Endothelial cell of umbilical vein (primary cell): ENCODE data around the gene DPH7. TPM values are rescaled to one million over a fixed set of nuclear protein-coding genes. Genes with fewer than 3 reads are reported as not detected.

Experiments
- BruUV-seq: library from RNA; stranded (reverse); fragments of 400-500 nt; replicated peaks from 2 replicates; lab custom pipeline; 2021; lab: Mats Ljungman, UMichigan
- CTCF ChIA-PET: fragments of 300-600, 350-600 bp; sonication (Branson Sonifier 250); formaldehyde crosslinking; loops from one replicate; lab custom pipeline; 2021; ENCODE audit warnings: antibody characterized with exemption, inconsistent platforms; lab: Charles Lee
- POLR2A ChIA-PET: fragments of 300-600, 350-600 bp; sonication (Branson Sonifier 250); formaldehyde crosslinking; loops from one replicate; lab custom pipeline; 2021; ENCODE audit warnings: antibody characterized with exemption, inconsistent platforms; lab: Charles Lee
- DNase-seq: peaks from one replicate; pipeline ENCODE4 v3.0.0-alpha.2; 2011; ENCODE audit warnings: low read depth, low spot score
- FAIRE-seq: peaks from 2 replicates; lab custom pipeline; 2011; peaks lifted over from hg19 to GRCh38; lab: Jason Lieb, UNC
- H2AFZ ChIP-seq: 2 replicates; pipeline ENCODE4 v1.6.0; 2012; ENCODE audit warnings: low read depth, low read length, control low read depth, inconsistent platforms
- H3K27ac ChIP-seq: 2 replicates; pipeline ENCODE4 v1.5.1; 2011; ENCODE audit warnings: low read depth, mild to moderate bottlenecking, control low read depth, low read length, moderate library complexity; ENCODE audit not compliant: insufficient read depth
- H3K27me3 ChIP-seq, 2 experiments: 2 replicates each; pipeline versions ENCODE4 v1.6.0 to v1.6.1; 2011; ENCODE audit warnings: low read length in 2 of 2, mixed read lengths in 1 of 2; ENCODE audit not compliant: control insufficient read depth in 2 of 2, insufficient read depth in 2 of 2
- H3K36me3 ChIP-seq, 2 experiments: 2 replicates in 1 of 2; 3 replicates in 1 of 2; pipeline ENCODE4 v1.5.1; 2011; ENCODE audit warnings: low read length in 2 of 2, mild to moderate bottlenecking in 1 of 2, moderate library complexity in 1 of 2; ENCODE audit not compliant: control insufficient read depth in 2 of 2, insufficient read depth in 2 of 2; ENCODE audit errors: extremely low read depth in 1 of 2
- H3K4me1 ChIP-seq: 3 replicates; pipeline ENCODE4 v1.5.1; 2011; ENCODE audit warnings: mild to moderate bottlenecking, low read length; ENCODE audit not compliant: control insufficient read depth, insufficient read depth; ENCODE audit errors: extremely low read depth
- H3K4me2 ChIP-seq: 2 replicates; pipeline ENCODE4 v1.6.1; 2011; ENCODE audit warnings: low read length, control low read depth, mixed read lengths; ENCODE audit not compliant: insufficient read depth
- H3K4me3 ChIP-seq, 3 experiments: fragments of 200-600 bp in 1 of 3; sonication (generic), shearing (Covaris generic) in 1 of 3; replicated peaks in 1 of 3; 2 replicates each; pipeline ENCODE4 v1.5.1; 2011 to 2016; ENCODE audit warnings: control low read depth in 3 of 3, low read length in 3 of 3, mild to moderate bottlenecking in 2 of 3, inconsistent platforms in 1 of 3, low read depth in 1 of 3, moderate library complexity in 1 of 3; ENCODE audit not compliant: insufficient read depth in 1 of 3
- H3K79me2 ChIP-seq: 2 replicates; pipeline ENCODE4 v1.6.0; 2012; ENCODE audit warnings: low read length, inconsistent platforms; ENCODE audit not compliant: control insufficient read depth, insufficient read depth
- H3K9ac ChIP-seq: replicated peaks from 2 replicates; pipeline ENCODE3; 2011; ENCODE audit warnings: low read length, control low read depth; ENCODE audit not compliant: insufficient read depth; ENCODE audit errors: extremely low read depth
- H3K9me1 ChIP-seq: replicated peaks from 3 replicates; pipeline ENCODE4 v1.6.0; 2011; ENCODE audit warnings: mild to moderate bottlenecking, low read length; ENCODE audit not compliant: control insufficient read depth, insufficient read depth; ENCODE audit errors: extremely low read depth
- H3K9me3 ChIP-seq: replicated peaks from 2 replicates; pipeline ENCODE4 v1.5.1; 2012; ENCODE audit warnings: low read length, inconsistent platforms; ENCODE audit not compliant: control insufficient read depth, insufficient read depth
- H4K20me1 ChIP-seq: replicated peaks from 2 replicates; pipeline ENCODE3; 2011; ENCODE audit warnings: mild to moderate bottlenecking, low read length; ENCODE audit not compliant: control insufficient read depth, insufficient read depth; ENCODE audit errors: extremely low read depth
- CTCF ChIP-seq, 2 donors: IDR thresholded peaks; 1 replicate in 1 of 2; 2 replicates in 1 of 2; pipeline ENCODE4 v1.5.1; 2011; ENCODE audit warnings: low read length in 2 of 2, mild to moderate bottlenecking in 2 of 2, moderate library complexity in 2 of 2, control low read depth in 1 of 2, inconsistent platforms in 1 of 2, low read depth in 1 of 2; ENCODE audit not compliant: insufficient read depth in 1 of 2; ENCODE audit errors: extremely low read depth in 1 of 2
- EZH2 ChIP-seq: IDR thresholded peaks from 2 replicates; pipeline ENCODE4 v1.6.1; 2012; ENCODE audit warnings: borderline replicate concordance, low read depth, mild to moderate bottlenecking, moderate library complexity, low read length, inconsistent platforms; ENCODE audit not compliant: severe bottlenecking
- FOS ChIP-seq: IDR thresholded peaks from 2 replicates; pipeline ENCODE4 v1.6.1; 2011; ENCODE audit warnings: mild to moderate bottlenecking, low read length, moderate library complexity, borderline replicate concordance; ENCODE audit not compliant: insufficient read depth
- GATA2 ChIP-seq: IDR thresholded peaks from 2 replicates; pipeline ENCODE4 v1.7.0; 2011; ENCODE audit warnings: low read depth, mild to moderate bottlenecking, moderate library complexity, mixed read lengths, low read length; ENCODE audit not compliant: insufficient read length, insufficient read depth
- JUN ChIP-seq: IDR thresholded peaks from 2 replicates; pipeline ENCODE4 v1.6.1; 2011; ENCODE audit warnings: borderline replicate concordance, low read depth; ENCODE audit not compliant: insufficient read length, insufficient read depth
- MYC ChIP-seq: IDR thresholded peaks from one replicate; pipeline ENCODE4 v1.6.1; 2011; ENCODE audit warnings: mild to moderate bottlenecking, low read depth, low read length
- POLR2A ChIP-seq: IDR thresholded peaks from 2 replicates; pipeline ENCODE4 v1.6.1; 2012; ENCODE audit warnings: low read depth, mild to moderate bottlenecking, control low read depth, low read length
- POLR2AphosphoS5 ChIP-seq: IDR thresholded peaks from 2 replicates; pipeline ENCODE4 v1.6.1; 2012; ENCODE audit warnings: low read depth, mild to moderate bottlenecking, control low read depth, low read length, moderate library complexity; ENCODE audit not compliant: insufficient read depth
- dilution Hi-C: fragments of 300-500 bp; cut with MboI; formaldehyde crosslinking; loops from one replicate; pipeline ENCODE4 v1.15.0; 2019; ENCODE audit warnings: low sequenced_read_pairs; ENCODE audit not compliant: extremely low pct_ligation_motif_present
- intact Hi-C: fragments of 100-400 bp; cut with micrococcal nuclease; formaldehyde crosslinking; loops from one replicate; pipeline ENCODE4 v1.10.0; 2022
- polyA plus RNA-seq, 4 experiments: library from polyadenylated mRNA; depleted of rRNA in 3 of 4; stranded (reverse) in 3 of 4; unstranded in 1 of 4; fragments of >200 nt; gene quantifications; 2 replicates each; pipeline versions ENCODE4 v1.2.1 to v1.2.3, GENCODE V29; 2011 to 2012; ENCODE audit warnings: missing spikeins in 1 of 4
- total RNA-seq: library from RNA; stranded (reverse); gene quantifications from 2 replicates; pipeline ENCODE4 v1.2.3, GENCODE V29; 2021
- TF ChIP-seq, protein P1 (sequence below): IDR thresholded peaks from 2 replicates; pipeline ENCODE4 v1.6.1; 2011; ENCODE audit not compliant: insufficient read depth, insufficient read length

The DPH7 gene
- total and polyA plus RNA-seq, 2 donors (not counting 3 experiments of a cell fraction or from before 2014, with no cell fraction given): 41.8 to 43.2 TPM

DNA sequence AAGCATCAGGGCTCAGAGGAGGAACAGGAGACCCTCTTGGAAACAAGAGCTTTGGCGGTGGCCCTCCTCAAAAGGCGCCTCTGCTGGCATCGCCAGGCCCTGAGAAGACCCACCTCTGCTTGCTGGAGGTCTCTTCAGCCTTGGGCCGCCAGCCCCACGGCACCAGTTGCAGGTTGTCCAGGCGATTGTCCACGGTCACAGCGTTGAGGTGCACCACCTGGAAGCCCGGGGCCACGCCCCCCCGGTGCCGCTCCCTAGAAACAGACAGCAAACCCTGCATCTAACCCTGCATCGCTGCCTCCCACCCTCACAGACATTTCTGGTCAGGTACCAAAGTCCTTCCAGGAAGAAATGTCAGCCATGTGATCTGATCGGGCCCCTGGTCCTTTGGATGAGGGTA is 8.1 kb upstream of the DPH7 start:
- POLR2A ChIA-PET: no interaction called here
- CTCF ChIA-PET: interaction anchor here (2.4 kb wide), 1 partner anchor 8 kb away, joined by 15 read pairs; the partner anchor contains the start of gene DPH7
- intact Hi-C loops (no loop called here), dilution Hi-C loops (no loop called here)
- H3K4me3 ChIP-seq: no peak overlapping the region
- FAIRE-seq (no peak), DNase-seq (no peak)
- H4K20me1 ChIP-seq: no peaks in the 10 kb centered on the region
- H3K4me1 ChIP-seq: peaks cover 9% of the 10 kb centered on the region
- H3K9me3 ChIP-seq: no peaks in the 10 kb centered on the region
- H3K36me3 ChIP-seq: peaks cover 13 to 41% of the 10 kb centered on the region in 2 experiments
- H3K27ac ChIP-seq: no peak overlapping the region
- no peaks in the 10 kb centered on the region for H3K9me1 ChIP-seq
- H3K4me2 ChIP-seq: no peak overlapping the region
- no peak overlapping the region for H3K9ac ChIP-seq
- TF ChIP-seq, protein P1, sequence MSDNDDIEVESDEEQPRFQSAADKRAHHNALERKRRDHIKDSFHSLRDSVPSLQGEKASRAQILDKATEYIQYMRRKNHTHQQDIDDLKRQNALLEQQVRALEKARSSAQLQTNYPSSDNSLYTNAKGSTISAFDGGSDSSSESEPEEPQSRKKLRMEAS: no peak
- no peak for TF ChIP-seq MYC
- no peak for TF ChIP-seq POLR2AphosphoS5
- TF ChIP-seq GATA2: no peak
- TF ChIP-seq POLR2A: no peak
- no peak for TF ChIP-seq EZH2
- TF ChIP-seq FOS: no peak
- TF ChIP-seq JUN: no peak
- TF ChIP-seq CTCF (IDR thresholded peaks at IDR 0.05; ENCODE audit: extremely low read depth in 1 of 2, insufficient read depth in 1 of 2, low read depth in 1 of 2, low read length in 2 of 2): no peak
- no peak overlapping the region for H2AFZ ChIP-seq
- peaks cover 18% of the 10 kb centered on the region for H3K79me2 ChIP-seq
- H3K27me3 ChIP-seq: no peaks in the 10 kb centered on the region
- no TSS peak for BruUV-seq
